Astrocyte (in vitro differentiated cells and primary cell): ENCODE data around the gene CNTN2.

Source experiments
- CTCF ChIP-seq: IDR thresholded peaks from 2 replicates; pipeline ENCODE4 v1.5.1; 2011; ENCODE audit warnings: low read depth, mild to moderate bottlenecking, inconsistent platforms, low read length, moderate library complexity; ENCODE audit not compliant: insufficient read depth
- EZH2 ChIP-seq: IDR thresholded peaks from 2 replicates; pipeline ENCODE4 v1.6.1; 2012; ENCODE audit warnings: mild to moderate bottlenecking, low read length, inconsistent platforms; ENCODE audit not compliant: insufficient read depth

- TF ChIP-seq CTCF = no peak
- TF ChIP-seq EZH2 = no peak
These were observed 33.3 kb upstream of the CNTN2 start for GRCh38 chr1:205009670-205010069.
